Midbrain (tissue), 1 donor: ENCODE data around the gene HPCAL1.
"Not testable (repeated sequence)": the region's sequence is repeated elsewhere in the genome, so short reads cannot be mapped to it uniquely, and the experiment has no call there.

Source experiments
- DNase-seq: peaks from one replicate; lab custom pipeline; 2025; lab: John Stamatoyannopoulos, UW

Gene HPCAL1

DNA sequence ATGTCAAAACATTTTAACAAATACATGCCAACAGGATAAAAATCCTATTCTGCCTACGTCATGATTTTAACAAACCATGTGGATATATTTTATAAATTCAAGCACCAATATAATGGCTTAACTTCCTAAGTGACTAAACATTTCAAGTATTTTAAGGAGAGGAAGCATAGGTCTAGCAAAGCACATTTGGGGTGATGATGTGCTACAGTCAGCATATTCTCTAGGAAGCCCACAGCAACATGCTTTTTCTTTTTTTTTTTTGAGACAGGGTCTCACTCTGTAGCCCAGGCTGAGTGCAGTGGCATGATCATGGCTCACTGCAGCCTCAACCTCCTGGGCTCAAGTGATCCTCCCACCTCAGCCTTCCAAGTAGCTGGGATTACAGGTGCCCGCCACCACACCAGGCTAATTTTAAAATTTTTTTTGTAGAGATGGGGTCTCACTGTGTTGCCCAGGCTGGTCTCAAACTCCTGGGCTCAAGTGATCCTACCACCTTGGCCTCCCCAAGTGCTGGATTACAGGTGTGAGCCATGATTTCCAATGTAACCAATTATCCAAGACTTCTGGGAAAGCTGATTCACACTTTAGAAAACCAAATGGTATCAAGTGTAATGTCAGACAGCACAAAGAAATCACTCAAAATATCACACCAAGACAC is 139.9 kb downstream of the HPCAL1 start:
- DNase-seq = not testable (repeated sequence)

DNA sequence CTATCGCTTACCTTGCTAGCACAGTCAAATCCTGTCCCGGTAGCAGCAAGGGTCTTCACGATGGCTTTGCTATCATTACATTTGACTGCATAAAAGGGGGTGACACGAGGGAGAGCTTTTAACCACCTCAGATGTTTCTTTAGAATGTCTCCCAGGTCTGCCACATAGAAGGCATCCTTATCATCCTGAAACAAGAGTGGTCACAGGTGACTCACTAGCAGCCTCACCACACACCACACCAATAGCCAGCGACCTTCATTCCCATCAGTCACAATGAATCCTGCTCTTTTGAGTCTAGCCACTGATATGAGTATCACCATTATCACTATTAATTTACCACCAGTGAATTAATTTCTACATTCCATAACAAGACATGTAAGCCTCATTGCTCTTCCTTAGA is 141.8 kb downstream of the HPCAL1 start:
- no peak for DNase-seq

DNA sequence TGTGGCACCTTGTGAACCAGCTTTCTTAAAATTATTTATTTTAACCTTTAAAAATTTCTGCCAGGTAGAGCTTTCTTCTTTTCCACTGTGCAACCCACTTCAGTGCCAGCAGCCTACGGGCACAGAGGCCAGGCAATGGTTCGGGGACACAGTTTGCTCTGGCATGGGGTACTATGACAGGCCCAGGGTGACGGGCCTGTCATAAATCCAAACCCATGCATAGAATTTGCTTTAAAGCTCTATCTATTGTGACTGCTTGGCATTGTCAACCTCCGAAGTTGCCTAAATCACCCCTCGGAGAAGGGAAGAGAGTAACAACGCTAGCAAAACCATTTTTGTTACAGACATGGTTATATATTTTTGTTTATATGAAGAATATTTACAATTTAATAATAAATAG is 143.9 kb downstream of the HPCAL1 start:
- DNase-seq = no peak

DNA sequence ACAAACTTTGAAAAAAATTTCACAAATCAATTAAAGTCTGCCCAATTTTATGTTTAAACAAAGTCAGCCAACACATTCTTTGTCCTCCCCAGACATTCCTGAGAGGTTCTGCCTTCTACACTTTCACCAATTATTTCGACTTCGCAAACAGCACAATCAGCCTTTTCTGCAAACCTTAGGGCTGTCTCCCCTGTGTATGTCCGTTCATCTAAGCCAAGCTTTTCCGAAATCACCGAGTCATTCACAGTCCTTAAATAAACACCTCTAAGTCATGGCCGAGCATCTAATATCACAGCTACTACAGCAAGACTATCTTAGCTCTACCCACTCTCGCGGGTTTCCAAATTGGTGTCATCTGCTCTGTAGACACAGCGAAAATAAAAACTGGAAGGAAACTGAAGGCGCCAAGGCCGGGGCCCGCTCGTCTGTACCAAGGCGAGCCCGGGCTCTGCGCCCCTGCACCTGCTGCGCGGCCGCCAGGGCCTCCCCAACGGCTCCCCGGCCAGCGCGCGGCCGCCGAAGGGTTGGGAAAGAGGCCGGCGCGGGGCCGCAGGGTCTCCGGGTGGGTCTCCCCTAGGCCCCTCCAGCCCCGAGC is 144.7 kb downstream of the HPCAL1 start:
- peak; percentile 56 for DNase-seq

DNA sequence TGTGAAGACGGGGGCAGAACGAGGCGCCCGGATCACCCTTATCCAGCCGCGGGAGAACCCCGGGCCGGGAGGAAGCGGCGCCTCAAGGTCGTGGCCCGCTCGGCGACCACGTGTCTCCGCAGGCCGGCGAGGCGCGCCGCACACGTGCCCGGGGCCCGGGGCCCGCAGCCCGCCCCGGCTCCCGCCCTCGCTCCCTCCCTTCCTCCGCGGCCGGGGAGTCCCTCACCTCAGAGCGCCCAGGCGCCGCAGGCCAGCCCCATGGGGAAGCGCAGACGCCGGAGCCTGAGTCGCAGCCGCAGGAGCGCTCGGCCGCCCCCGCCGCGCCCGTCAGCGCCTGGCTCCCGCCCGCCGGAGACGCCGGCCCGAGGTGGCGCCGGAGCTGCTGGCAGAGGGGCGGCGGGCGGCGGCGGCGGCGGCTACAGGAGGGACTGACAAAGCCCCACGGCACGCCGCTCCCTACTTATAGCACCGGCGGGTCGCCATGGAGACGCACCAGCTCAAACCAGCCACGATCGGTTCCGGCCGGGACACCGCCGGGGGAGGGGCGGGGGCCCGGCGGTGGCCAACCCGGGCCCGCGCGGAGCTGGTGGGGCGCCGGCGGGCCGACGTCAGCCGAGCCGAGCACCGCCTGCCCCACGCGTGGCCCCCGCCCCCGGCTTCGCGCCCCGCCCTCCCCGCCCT is 145.3 kb downstream of the HPCAL1 start, which contains the start of gene ODC1:
ODC1 (minus strand) TSS at position 433 of the 681 bp plus-strand sequence. CDS start 3,295 bp downstream, outside the sequence.
- DNase-seq = peak; percentile 96

DNA sequence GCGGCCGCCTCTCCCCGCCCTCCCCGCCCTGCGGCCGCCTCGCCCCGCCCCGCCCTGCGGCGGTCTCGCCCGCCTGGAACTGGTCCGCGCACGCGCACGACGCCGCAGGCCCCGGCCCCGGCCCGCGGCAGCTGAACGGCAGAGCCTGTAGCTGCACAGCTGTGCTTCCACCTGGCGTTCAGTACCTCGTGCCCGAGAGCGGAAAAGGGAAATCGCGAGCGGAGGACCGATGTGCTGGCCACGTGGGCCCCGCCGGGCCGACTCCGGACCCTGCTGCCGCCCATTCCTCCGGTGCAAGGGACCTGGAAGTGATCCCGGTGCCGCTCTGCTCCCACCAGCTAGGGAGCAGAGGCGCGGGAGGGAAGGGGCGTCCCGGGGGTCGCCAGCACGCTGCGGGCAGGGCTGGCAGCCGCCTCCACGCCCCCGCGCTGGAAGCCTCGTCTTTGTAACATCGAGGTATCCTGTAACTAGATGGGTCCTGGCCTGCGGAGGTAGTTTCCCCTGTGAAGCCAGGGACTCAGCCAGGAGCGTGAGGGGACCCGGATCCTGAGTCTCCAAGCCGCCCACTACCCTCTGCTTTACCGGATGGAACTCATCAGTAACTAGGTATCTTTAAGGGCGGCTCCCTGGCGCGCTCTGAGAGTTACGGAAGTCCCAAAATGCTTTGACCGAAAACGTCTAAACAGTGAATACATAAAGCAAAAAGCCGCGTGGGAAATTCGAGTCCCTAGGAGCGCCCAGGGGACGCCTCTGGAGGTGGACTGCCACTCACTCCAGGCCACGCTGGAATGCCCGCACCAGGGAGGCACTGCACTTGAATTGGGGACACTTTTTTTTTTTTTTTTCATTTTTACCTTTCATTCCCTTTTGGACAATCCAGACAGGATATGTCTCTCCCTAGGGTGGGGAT is 146.1 kb downstream of the HPCAL1 start:
- peak; percentile 96 for DNase-seq

DNA sequence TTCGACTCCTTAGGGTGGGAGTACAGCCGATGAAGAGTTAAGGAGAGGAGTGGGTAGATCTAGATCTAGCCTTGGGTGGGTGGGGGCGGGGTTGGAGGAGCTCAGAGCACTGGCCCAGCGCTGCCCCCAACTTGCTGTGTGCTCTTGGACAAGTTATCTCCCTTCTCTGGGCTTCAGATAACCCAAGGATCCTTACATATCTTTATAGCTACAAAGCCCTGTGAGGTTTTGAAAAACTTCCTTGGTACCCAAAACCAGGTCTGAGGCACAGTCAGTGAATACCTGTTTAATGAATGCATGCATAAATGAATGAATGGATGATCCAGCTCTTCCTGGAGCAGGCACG is 146.8 kb downstream of the HPCAL1 start:
- no peak for DNase-seq

DNA sequence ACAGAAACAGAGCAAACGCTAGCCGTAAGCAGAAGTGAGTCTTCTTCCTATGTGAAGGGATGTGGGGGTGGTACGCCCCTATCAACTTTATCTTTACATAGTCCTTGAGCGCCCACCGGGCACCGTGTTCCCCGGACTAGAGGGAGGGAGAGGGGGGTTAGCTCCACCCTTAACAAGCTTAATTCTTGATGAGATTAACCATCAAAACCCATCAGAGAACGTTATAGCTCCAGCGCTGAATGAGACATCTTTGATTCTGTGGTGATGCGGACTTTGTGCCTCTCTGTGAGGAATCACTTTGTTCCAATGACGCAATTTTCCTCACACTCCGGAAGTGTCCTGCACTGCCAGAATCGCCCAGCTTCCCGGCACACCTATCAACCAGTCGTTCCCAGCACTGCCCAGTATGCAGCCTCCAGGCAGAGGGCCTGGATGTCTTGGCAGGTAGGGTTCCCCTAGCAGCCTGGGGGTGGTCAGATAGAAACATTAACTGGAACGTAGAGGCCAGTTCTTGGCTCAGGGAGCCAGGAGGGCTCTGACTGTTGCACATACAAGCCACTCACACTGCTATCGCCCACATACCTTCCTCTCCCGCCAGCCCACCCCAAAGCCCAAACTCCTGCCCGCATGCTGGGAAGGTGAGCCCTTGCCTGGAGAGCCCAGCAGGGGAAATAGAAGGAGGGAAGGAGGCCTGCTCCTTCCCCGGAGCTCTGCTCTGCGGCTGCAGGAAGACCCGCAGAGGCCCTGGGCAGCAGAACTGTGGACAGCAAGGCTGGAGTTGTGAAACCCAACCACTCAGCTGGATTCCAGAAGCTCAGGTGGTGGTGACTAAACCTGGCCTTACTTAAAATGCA is 147.4 kb downstream of the HPCAL1 start:
- no peak for DNase-seq

DNA sequence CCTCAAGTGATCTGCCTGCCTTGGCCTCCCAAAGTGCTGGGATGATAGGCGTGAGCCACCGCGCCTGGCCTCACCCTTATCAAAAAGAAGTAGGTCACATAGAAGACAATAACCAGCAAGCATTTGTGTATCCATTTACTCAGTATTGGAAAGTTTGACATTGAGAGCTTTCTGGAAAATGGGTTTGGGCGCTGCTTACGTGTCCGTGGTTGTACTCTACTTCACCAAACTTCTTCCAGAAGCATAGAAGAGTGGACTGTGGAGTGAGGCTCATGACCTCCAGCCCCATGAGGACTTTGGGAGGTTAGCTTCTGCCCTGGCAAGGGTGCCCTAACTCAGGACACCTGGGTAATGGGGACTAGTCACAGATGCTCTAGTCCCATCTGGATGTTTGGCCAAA is 149.1 kb downstream of the HPCAL1 start:
- DNase-seq = no peak

DNA sequence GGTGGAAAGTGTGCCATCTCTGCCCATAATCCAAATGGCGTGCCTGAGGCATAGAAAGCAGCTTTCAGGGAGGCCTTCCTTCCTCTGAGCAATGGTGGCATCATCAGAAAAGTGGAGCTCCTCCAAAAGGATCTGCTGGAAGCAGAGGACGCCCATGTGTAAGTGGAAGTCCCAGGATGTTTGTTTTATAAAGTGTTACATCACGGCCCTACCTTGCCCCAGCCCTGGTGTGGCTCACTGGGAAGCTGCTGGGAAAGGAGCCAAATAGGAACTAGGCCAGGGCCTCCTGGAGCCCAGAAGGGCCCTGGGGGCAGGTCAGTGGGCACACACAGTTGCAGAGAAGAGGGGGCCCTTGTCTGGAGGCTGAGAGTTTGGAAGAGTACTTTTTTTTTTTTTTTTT is 149.6 kb downstream of the HPCAL1 start:
- no peak for DNase-seq

DNA sequence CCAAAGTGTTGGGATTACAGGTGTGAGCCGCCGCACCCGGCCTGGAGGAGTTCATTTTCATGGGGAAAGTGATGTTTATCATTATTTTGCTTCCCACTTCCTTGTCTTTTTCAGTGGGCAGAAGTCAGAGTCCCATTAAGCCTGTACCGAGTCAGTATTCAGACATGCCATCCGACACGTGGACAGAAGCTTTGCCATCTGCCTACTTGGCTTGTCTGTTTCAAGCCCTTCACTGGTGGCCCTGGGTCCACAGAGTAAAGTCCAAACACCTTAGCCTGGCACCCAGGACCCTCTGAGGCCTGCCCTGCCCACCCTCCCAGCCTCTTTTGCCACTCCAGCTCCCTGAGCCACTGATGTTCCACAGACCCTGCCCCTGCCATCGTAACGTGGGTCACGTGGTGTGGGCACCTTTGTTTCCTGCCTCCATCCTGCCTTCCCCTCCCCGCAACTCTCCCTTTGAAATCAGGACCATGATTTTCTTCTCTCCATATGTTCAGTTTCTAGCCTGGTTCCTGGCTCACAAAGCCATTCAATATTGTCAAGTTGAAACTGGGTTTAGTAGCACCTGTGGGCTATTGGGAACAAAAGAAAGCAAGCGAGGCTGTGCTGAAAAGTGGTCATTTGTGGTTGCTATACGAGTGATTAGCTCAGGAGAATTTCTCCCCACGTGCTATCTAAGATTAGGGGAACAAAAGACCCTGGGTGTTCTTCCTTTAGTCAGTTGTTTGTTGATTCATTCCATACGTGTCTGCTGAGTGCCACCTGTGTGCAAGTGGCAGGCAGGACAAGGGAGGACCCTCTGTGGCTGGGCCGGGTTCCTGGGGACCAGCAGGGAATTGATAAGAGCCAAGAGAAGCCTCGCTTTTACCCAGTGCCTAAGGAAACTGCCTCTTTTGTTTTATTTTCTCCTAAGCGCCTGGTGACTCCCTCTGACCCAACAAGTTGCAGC is 150.5 kb downstream of the HPCAL1 start:
- no peak for DNase-seq

DNA sequence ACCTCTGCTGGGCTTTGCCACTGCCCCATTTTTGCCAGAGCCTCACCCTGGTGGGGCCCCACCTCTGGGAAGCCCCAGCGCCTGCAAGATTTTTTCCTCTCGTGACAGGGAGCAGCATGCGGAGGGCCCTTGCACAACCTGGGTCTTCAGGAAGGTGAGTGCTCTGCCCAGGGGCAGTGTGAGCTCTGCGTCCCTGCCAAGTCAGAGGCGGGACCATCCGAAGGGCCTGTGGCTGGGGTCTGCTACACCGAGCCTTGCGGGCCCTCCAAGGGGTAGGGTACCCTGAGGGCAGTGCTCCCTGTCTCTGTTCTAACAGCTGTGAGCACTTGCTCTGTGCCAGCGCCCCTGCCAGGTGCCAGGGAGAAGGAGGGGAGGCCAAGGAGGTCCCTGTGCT is 151.2 kb downstream of the HPCAL1 start:
- DNase-seq = no peak

DNA sequence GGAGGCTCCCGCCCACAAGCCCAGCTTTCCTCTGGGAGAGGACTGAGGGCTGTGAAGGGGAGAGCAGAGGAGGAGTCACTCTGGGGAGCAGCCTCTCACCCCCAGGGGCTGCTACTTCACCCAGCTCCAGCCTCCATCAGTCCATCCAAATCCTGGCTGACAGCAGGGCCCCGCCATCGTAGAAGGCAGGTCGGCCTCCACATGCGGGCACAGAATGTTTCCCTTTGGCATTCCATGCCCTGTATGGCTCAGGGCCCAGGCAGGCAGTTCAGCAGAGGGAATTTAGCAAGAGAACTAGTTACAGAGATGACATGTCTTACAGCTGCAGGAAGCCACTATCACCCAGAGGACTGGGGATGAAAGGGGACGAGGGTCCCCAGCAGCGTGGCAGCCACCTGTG is 151.8 kb downstream of the HPCAL1 start:
- DNase-seq = no peak

DNA sequence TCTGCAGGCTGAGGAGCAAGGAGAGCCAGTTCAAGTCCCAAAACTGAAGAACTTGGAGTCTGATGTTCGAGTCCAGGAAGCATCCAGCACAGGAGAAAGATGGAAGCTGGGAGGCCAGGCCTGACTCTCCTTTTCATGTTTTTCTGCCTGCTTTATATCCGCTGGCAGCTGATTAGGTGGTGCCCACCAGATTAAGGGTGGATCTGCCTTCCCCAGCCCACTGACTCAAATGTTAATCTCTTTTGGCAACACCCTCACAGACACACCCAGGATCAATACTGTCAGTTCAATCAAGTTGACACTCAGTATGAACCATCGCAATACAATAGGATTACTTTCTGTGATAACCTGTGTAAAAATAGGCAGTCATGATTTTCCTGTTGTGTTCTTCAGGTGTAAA is 154.5 kb downstream of the HPCAL1 start:
- not testable (repeated sequence) for DNase-seq

DNA sequence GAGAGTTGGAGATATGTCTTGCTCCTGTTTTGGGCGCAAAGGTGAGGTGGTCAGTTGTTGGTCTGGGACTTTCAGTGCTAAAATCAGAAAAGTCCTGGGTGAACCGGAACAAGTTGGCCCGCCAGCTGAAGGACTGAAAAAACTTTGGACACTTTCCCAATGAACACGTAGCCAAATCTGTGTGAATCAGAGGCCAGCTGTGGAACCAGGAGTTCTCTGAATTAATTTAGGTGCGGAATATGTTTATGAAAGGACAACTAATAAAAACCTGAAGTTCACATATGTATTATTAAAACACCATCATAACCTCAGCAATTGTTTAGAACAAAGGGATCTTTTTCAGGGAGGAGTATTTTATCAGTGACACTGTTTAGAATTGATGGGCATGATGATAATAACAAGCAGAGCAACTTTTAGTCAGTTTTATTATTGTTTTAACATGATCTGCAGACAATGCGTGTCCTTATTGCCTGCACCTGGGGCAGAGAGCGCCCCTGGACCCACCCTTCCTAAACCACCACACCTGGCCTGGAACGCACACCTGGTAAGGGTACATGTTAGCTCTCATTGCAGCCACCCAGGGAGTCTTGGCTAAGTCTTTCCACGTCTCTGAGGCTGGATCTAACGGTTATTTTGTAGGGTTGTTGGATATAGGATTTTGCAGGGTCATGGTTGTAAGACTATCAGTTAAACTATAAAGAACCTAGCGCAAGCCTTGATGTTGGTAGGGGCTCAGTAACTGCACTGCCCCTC is 155.3 kb downstream of the HPCAL1 start:
- no peak for DNase-seq

DNA sequence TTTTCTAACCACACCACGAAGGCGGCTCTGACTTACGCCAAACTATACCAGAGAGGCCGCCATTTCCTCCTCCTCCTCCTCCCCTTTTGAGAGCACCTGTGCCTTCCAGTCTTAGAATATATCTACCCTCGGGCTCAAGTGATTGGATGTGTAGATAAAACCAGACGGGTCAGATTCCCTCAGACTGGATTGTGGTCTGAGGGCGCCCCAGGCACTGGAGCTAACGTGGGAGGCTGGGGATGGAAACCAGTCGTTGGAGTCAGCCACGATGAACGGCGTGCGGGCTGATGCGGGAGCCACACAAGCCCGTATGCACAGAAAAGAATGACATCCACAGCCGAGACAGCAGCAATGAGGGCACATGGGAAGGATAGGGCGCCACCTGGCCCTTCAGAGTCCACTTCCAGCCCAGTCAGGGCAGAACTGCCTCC is 157.7 kb downstream of the HPCAL1 start:
- DNase-seq = no peak

DNA sequence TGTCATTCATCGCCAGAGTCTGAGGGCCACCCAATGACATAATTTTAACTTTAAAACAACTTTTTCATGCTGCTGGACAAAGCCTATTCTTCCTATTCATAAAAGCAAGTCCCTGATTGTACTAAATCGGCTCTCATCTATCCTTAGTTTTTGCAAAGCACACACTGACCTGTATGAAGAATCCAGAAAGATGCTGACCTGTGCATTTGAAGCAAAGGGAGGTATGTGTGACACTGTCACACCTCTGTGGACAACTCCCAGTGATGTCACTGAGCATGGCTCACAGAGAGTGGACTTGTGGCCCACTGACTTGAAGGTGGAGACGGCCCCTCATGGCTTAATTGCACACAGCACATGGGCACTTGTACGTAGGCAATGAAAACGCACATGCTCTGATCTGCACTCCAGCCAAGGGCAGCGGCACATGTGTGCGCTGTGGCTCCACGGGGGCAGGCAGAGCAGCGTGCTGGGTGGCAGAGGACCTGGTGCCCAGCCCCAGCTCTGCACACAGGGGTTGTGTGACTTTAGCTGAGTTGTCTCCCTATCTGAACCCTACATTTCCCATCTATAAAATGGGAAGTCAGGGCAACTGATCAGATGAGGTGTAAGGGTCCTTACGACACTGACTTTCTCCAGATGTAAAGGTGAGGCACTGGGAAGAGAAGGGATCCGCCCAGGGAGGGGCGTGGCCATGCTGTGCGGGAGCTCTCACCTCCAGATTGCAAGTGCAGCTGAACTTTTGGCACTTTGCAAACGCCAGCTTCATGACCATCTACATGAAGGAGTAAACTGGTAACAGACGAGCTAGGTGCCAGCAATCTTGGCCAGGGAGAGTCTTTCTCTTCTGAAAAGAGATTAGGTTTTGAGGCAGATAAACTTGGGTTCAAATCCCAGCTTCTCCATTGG is 159.7 kb downstream of the HPCAL1 start:
- DNase-seq = no peak

DNA sequence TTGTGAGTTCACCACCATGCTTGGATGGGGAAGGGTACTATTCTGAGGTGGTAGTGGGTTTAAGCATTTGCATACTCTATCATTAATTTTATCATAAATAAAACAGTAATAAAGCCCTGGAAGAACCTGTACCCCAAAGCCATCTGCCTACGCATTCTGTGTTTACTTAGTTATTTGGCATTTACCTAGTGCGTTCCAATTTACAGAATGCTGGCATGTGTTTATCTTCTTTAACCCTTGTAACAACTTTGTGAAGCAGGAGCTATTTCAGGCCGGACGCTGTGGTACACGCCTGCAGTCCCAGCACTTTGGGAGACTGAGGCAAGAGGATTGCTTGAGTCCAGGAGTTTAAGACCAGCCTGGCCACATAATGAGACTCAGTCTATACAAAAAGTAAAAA is 163.2 kb downstream of the HPCAL1 start:
- no peak for DNase-seq
